ENCODE results near the gene ATP8A2.

ATP8A2 gene

GRCh38 chr13:25868490-25868889 is 496.7 kb downstream of the ATP8A2 start:
- no peak for DNase-seq

GRCh38 chr13:25869941-25870340 is 498.2 kb downstream of the ATP8A2 start:
- DNase-seq = no peak

GRCh38 chr13:25871389-25872125 is 499.8 kb downstream of the ATP8A2 start:
- no peak for DNase-seq

- no peak for DNase-seq
Observed at GRCh38 chr13:25872481-25873241, 500.9 kb downstream of the ATP8A2 start.

- DNase-seq = no peak
Observed at GRCh38 chr13:25873242-25873612, 501.5 kb downstream of the ATP8A2 start.

GRCh38 chr13:25874064-25874737 is 502.4 kb downstream of the ATP8A2 start:
- DNase-seq = no peak

- DNase-seq = no peak
Observed at GRCh38 chr13:25874907-25875306, 503.1 kb downstream of the ATP8A2 start.

GRCh38 chr13:25876247-25876646 is 504.5 kb downstream of the ATP8A2 start:
- DNase-seq = no peak

GRCh38 chr13:25879466-25879865 is 507.7 kb downstream of the ATP8A2 start:
- no peak for DNase-seq

- no peak for DNase-seq
Observed at GRCh38 chr13:25881136-25881926, 509.6 kb downstream of the ATP8A2 start.

GRCh38 chr13:25881971-25882451 is 510.2 kb downstream of the ATP8A2 start:
- DNase-seq = peak; percentile 7

- DNase-seq = no peak
Observed at GRCh38 chr13:25882466-25883357, 510.9 kb downstream of the ATP8A2 start.

- DNase-seq = no peak
Observed at GRCh38 chr13:25885418-25885817, 513.6 kb downstream of the ATP8A2 start.

GRCh38 chr13:25886438-25887214 is 514.9 kb downstream of the ATP8A2 start:
- no peak for DNase-seq

- no peak for DNase-seq
Observed at GRCh38 chr13:25887962-25888655, 516.3 kb downstream of the ATP8A2 start.

- DNase-seq = no peak
Observed at GRCh38 chr13:25890671-25891212, 519.0 kb downstream of the ATP8A2 start.

GRCh38 chr13:25898991-25899390 is 527.2 kb downstream of the ATP8A2 start:
- DNase-seq = no peak

GRCh38 chr13:25899464-25899863 is 527.7 kb downstream of the ATP8A2 start:
- no peak for DNase-seq

GRCh38 chr13:25899952-25900351 is 528.2 kb downstream of the ATP8A2 start:
- DNase-seq = no peak

Data from SHP77 treated with DMSO at 0.1 percent for 48 hours (cell line).